Endodermal cell (in vitro differentiated cells): ENCODE data around the gene SLCO2A1. TPM values are rescaled to one million over a fixed set of nuclear protein-coding genes. Genes with fewer than 3 reads are reported as not detected.

Source experiments
- DNase-seq: peaks from one replicate; pipeline ENCODE4 v3.0.0-alpha.2; 2017
- H3K27ac ChIP-seq: 2 replicates; pipeline ENCODE4 v1.5.1; 2013; ENCODE audit warnings: mild to moderate bottlenecking, low read depth, low read length, moderate library complexity
- H3K27me3 ChIP-seq: 2 replicates; pipeline ENCODE4 v1.6.1; 2013; ENCODE audit warnings: mild to moderate bottlenecking, low read length, moderate library complexity; ENCODE audit not compliant: insufficient read depth, control insufficient read depth, poor library complexity, severe bottlenecking
- H3K36me3 ChIP-seq: 2 replicates; pipeline ENCODE4 v1.7.0; 2013; ENCODE audit warnings: mild to moderate bottlenecking, low read length, moderate library complexity; ENCODE audit not compliant: control insufficient read depth, insufficient read depth
- H3K4me1 ChIP-seq: one replicate; pipeline ENCODE4 v1.7.0; 2013; ENCODE audit warnings: low read length; ENCODE audit not compliant: control insufficient read depth, insufficient read depth
- H3K4me3 ChIP-seq: 2 replicates; pipeline ENCODE4 v1.5.1; 2013; ENCODE audit warnings: mild to moderate bottlenecking, low read length, moderate library complexity
- H3K9ac ChIP-seq: 2 replicates; pipeline ENCODE4 v1.6.1; 2013; ENCODE audit warnings: mild to moderate bottlenecking, low read length, moderate library complexity; ENCODE audit not compliant: poor library complexity, severe bottlenecking; ENCODE audit errors: extremely low read depth
- H3K9me3 ChIP-seq: 2 replicates; pipeline ENCODE4 v1.6.1; 2013; ENCODE audit warnings: mild to moderate bottlenecking, low read length, moderate library complexity; ENCODE audit not compliant: control insufficient read depth
- H3K27ac Mint-ChIP-seq: 2 replicates; pipeline ENCODE4 v1.8.0; 2020; ENCODE audit warnings: mixed read lengths
- H3K27me3 Mint-ChIP-seq: 2 replicates; pipeline ENCODE4 v1.8.0; 2021; ENCODE audit warnings: mild to moderate bottlenecking, mixed read lengths; ENCODE audit not compliant: insufficient read depth
- H3K36me3 Mint-ChIP-seq: 2 replicates; pipeline ENCODE4 v1.8.0; 2020; ENCODE audit warnings: low read depth, mixed read lengths
- H3K4me1 Mint-ChIP-seq: 2 replicates; pipeline ENCODE4 v1.8.0; 2020; ENCODE audit warnings: mixed read lengths
- H3K4me3 Mint-ChIP-seq: 2 replicates; pipeline ENCODE4 v1.8.0; 2020; ENCODE audit warnings: mild to moderate bottlenecking, moderate library complexity, mixed read lengths
- H3K9me3 Mint-ChIP-seq: 2 replicates; pipeline ENCODE4 v1.8.0; 2020; ENCODE audit warnings: mild to moderate bottlenecking, mixed read lengths
- CTCF ChIP-seq: fragments of 200-600 bp; sonication (generic); conservative IDR thresholded peaks from 2 replicates; pipeline ENCODE4 v1.5.0; 2021; ENCODE audit warnings: antibody characterized with exemption, mild to moderate bottlenecking
- WGBS, 2 experiments: methylation state at CpG; one replicate each; pipeline versions ENCODE4 v1.1.5 to v1.1.7; 2013; ENCODE audit warnings: missing lambda C conversion rate in 2 of 2, mixed read lengths in 1 of 2; ENCODE audit not compliant: insufficient coverage in 1 of 2, insufficient read length in 1 of 2; 5-methylcytosine and 5-hydroxymethylcytosine counted together
- total RNA-seq, 2 donors: library from RNA; stranded (reverse); fragmentation: NEBNext Ultra II Directional in 1 of 2; extraction: Animal tissue kit (Norgen Biotek cat#: 25700) in 1 of 2; gene quantifications; 2 replicates in 1 of 2; 3 replicates in 1 of 2; pipeline ENCODE4 v1.2.1, GENCODE V29; 2021

Gene SLCO2A1
- total RNA-seq, 2 donors from 2014 or later: 126 to 134 TPM

GRCh38 chr3:133989936-133990702, 39.6 kb downstream of the SLCO2A1 start:
- peaks cover 13% of the 10 kb centered on the region for H3K36me3 Mint-ChIP-seq
- TF ChIP-seq CTCF: no peak
- Histone ChIP-seq H3K9me3 (no peaks in the 10 kb centered on the region), H3K27ac (no peak overlapping the region), H3K4me1 (peaks cover 44% of the 10 kb centered on the region), H3K36me3 (peaks cover 4% of the 10 kb centered on the region), H3K4me3 (no peak overlapping the region), H3K9ac (no peak overlapping the region), H3K27me3 (no peaks in the 10 kb centered on the region)
- H3K27me3 Mint-ChIP-seq: no peaks in the 10 kb centered on the region
- no peaks in the 10 kb centered on the region for H3K9me3 Mint-ChIP-seq
- WGBS, 2 experiments: 77 to 95% methylated on average over 12 to 14 of the region's 14 CpGs
- H3K4me3 Mint-ChIP-seq: no peak overlapping the region
- peaks cover 80% of the 10 kb centered on the region for H3K4me1 Mint-ChIP-seq
- peak; percentile 35 for DNase-seq
- peak overlapping the region; percentile 20 for H3K27ac Mint-ChIP-seq

DNA sequence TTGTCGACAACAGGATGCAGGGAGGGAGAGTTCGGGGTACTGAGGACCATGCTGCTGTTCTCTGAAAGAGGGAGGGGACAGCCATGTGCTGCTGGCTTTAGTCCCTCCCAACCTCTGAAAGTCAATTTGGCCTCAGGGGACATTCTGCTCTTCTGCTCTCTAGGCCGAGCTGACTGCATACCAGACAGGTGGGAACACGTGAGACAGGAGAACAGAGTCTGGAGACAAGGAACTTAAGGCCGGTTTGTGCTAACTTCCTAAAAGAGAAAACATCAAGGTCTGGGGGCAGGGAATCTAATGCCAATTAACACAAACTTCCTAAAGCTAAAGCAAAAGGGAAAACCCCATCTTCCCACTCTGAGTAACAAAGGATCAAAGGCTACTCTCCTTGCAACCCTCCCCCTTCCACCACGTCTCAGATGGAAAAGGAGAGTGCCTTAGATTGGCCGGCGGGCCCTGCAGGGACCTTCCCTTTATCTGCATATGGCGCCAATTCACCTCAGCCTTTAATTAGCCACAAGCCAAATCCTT, 41.0 kb downstream of the SLCO2A1 start:
- WGBS, 2 experiments: 15 to 30% methylated on average over 3 to 9 of the region's 9 CpGs
- Mint-ChIP-seq H3K27me3 (no peaks in the 10 kb centered on the region), H3K9me3 (no peaks in the 10 kb centered on the region), H3K4me3 (peak overlapping the region; percentile 34), H3K27ac (peak overlapping the region; percentile 77), H3K4me1 (peaks cover 85% of the 10 kb centered on the region), H3K36me3 (peaks cover 13% of the 10 kb centered on the region)
- H3K4me1 ChIP-seq: peaks cover 44% of the 10 kb centered on the region
- DNase-seq: peak; percentile 82
- TF ChIP-seq CTCF: no peak
- H3K27me3 ChIP-seq: no peaks in the 10 kb centered on the region
- H3K27ac ChIP-seq: no peak overlapping the region
- H3K4me3 ChIP-seq: peak overlapping the region; percentile 65
- H3K9ac ChIP-seq: no peak overlapping the region
- H3K9me3 ChIP-seq: no peaks in the 10 kb centered on the region
- H3K36me3 ChIP-seq: peaks cover 11% of the 10 kb centered on the region

DNA sequence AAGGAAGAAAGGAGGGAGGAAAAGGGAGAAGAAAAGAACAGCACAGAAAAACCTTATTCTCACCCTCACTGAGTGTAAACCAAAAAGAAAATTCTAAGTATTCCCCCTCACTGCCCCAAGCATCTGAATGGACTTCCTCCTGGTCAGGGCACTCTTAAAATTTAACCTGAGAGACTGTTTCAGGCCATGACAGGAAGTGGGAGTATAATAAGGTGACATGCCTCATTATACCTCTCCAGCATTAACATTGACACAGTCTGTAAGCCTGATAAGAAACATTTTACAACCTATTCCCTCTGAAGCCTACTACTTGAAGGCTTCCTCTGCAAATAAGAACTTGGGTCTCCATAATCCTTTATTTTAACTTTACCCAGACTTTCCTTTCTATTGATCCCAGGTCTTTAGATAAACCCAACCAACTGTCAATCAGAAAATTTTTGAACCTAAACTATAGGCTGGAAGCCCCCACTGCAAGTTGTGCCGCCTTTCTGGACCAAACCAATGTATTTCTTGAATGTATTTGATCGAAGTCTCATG, 41.7 kb downstream of the SLCO2A1 start:
- WGBS, 2 experiments: 90 to 100% methylated on average over 2 of the region's 2 CpGs
- H3K4me1 ChIP-seq: peaks cover 41% of the 10 kb centered on the region
- H3K36me3 ChIP-seq: peaks cover 18% of the 10 kb centered on the region
- no peak overlapping the region for H3K9ac ChIP-seq
- H3K9me3 Mint-ChIP-seq: no peaks in the 10 kb centered on the region
- no peaks in the 10 kb centered on the region for H3K9me3 ChIP-seq
- peaks cover 15% of the 10 kb centered on the region for H3K36me3 Mint-ChIP-seq
- H3K27me3 Mint-ChIP-seq: no peaks in the 10 kb centered on the region
- peak overlapping the region; percentile 65 for H3K4me3 ChIP-seq
- no peaks in the 10 kb centered on the region for H3K27me3 ChIP-seq
- DNase-seq: peak; percentile 31
- H3K27ac ChIP-seq: no peak overlapping the region
- peak overlapping the region; percentile 77 for H3K27ac Mint-ChIP-seq
- H3K4me3 Mint-ChIP-seq: peak overlapping the region; percentile 15
- no peak for TF ChIP-seq CTCF
- H3K4me1 Mint-ChIP-seq: peaks cover 84% of the 10 kb centered on the region
